ENCODE results near the gene CBX4. TPM values are rescaled to one million over a fixed set of nuclear protein-coding genes. Genes with fewer than 3 reads are reported as not detected.

Gene CBX4
- total and polyA plus RNA-seq, 2 of the 13 experiments (the other 11 are each of a cell fraction or from before 2014, with no cell fraction given) = 25.8 to 50.8 TPM

- TF ChIP-seq MIER3 (CRISPR knock-in tag; IDR thresholded peaks at IDR 0.05; ENCODE audit: borderline replicate concordance) (no peak), XRCC5 (optimal IDR thresholded peaks at IDR 0.05; ENCODE audit: low read length) (no peak), RBAK (CRISPR knock-in tag; IDR thresholded peaks at IDR 0.05) (no peak), NFIC (IDR thresholded peaks at IDR 0.05; ENCODE audit: low read length) (no peak), ZNF350 (CRISPR knock-in tag; IDR thresholded peaks at IDR 0.05; ENCODE audit: borderline replicate concordance, low read depth) (no peak), ZNF839 (CRISPR knock-in tag; IDR thresholded peaks at IDR 0.05; ENCODE audit: borderline replicate concordance) (no peak), NR2C2 (CRISPR knock-in tag; IDR thresholded peaks at IDR 0.05; ENCODE audit: borderline replicate concordance) (no peak), GMEB1 (CRISPR knock-in tag; IDR thresholded peaks at IDR 0.05; ENCODE audit: borderline replicate concordance) (no peak), ATRX (CRISPR knock-in tag; IDR thresholded peaks at IDR 0.05; ENCODE audit: borderline replicate concordance) (no peak), ESRRA (CRISPR knock-in tag; IDR thresholded peaks at IDR 0.05; ENCODE audit: low read depth) (no peak), ZFP36L2 (CRISPR knock-in tag; IDR thresholded peaks at IDR 0.05) (no peak), FOXA3 (CRISPR knock-in tag; IDR thresholded peaks at IDR 0.05) (no peak), ATAD3A (CRISPR knock-in tag; IDR thresholded peaks at IDR 0.05) (no peak), GLI4 (CRISPR knock-in tag; IDR thresholded peaks at IDR 0.05; ENCODE audit: borderline replicate concordance) (0 out of 2 replicates have a peak, but pooled peaks have one; percentile 5), GMEB2 (CRISPR knock-in tag; IDR thresholded peaks at IDR 0.05; ENCODE audit: low read depth) (no peak), FOXC1 (CRISPR knock-in tag; IDR thresholded peaks at IDR 0.05; ENCODE audit: borderline replicate concordance) (peak; percentile 66), STAT5B (CRISPR knock-in tag; IDR thresholded peaks at IDR 0.05) (no peak), AKNA (CRISPR knock-in tag; IDR thresholded peaks at IDR 0.05; ENCODE audit: borderline replicate concordance) (no peak), ZBTB3 (CRISPR knock-in tag; IDR thresholded peaks at IDR 0.05; ENCODE audit: borderline replicate concordance, low read depth) (no peak), ZNF781 (CRISPR knock-in tag; IDR thresholded peaks at IDR 0.05; ENCODE audit: borderline replicate concordance, not compliant biosample characterization) (peak; percentile 24), EZH2 (conservative IDR thresholded peaks at IDR 0.05; ENCODE audit: low read depth, low read length) (peak; percentile 86), MXI1 (IDR thresholded peaks at IDR 0.05; ENCODE audit: borderline replicate concordance, low read depth, low read length) (0 out of 3 replicates have a peak, but pooled peaks have one; percentile 21)
These were observed 49.1 kb downstream of the CBX4 start (continued) for GRCh38 chr17:79789943-79790804.
